ENCODE results near the gene PDE1C. TPM values are rescaled to one million over a fixed set of nuclear protein-coding genes. Genes with fewer than 3 reads are reported as not detected.

PDE1C gene
- total and polyA plus RNA-seq, 2 of the 4 experiments (the other 2 are of a cell fraction): 14.2 to 61.5 TPM

GRCh38 chr7:32088451-32088881 lies 18.3 kb upstream of the PDE1C start:
- Histone ChIP-seq H3K79me1 (ENCODE audit: low read depth in 1 of 2, low read length in 2 of 2) (no peaks in the 10 kb centered on the region), H3K9ac (ENCODE audit: low read depth, low read length) (no peak overlapping the region), H3K36me3 (ENCODE audit: control insufficient read depth, insufficient read depth, low read length) (no peaks in the 10 kb centered on the region), H3K27me3 (ENCODE audit: control insufficient read depth, insufficient read depth, low read length) (no peaks in the 10 kb centered on the region), H3K4me2 (ENCODE audit: low read depth, low read length) (no peak overlapping the region), H2BK5ac (ENCODE audit: low read depth, low read length, poor library complexity, severe bottlenecking) (no peak overlapping the region), H2BK20ac (ENCODE audit: low read depth, low read length) (no peak overlapping the region), H3K18ac (ENCODE audit: low read depth, low read length) (no peak overlapping the region), H4K8ac (ENCODE audit: low read depth in 2 of 2, low read length in 2 of 2) (no peak overlapping the region), H3K27ac (ENCODE audit: insufficient read depth, low read length) (no peak overlapping the region), H2BK120ac (ENCODE audit: low read depth, low read length) (no peak overlapping the region), H2BK15ac (ENCODE audit: low read depth, low read length) (no peak overlapping the region), H3K23ac (ENCODE audit: low read depth, low read length) (no peak overlapping the region), H3K4me3 (ENCODE audit: insufficient read depth, low read depth, low read length) (no peak overlapping the region), H2AFZ (replicated peaks; ENCODE audit: low read length, poor library complexity) (no peak overlapping the region), H3K9me1 (ENCODE audit: insufficient read depth, low read length) (no peaks in the 10 kb centered on the region), H4K5ac (ENCODE audit: low read depth, low read length) (no peak overlapping the region), H3K9me3 (ENCODE audit: control insufficient read depth, insufficient read depth, low read length) (peaks cover 2% of the 10 kb centered on the region; the same call in 1 of the 2 replicates), H2AK5ac (ENCODE audit: low read depth, low read length) (no peak overlapping the region), H3K56ac (ENCODE audit: extremely low read depth, insufficient read depth, low read length) (no peak overlapping the region), H4K20me1 (ENCODE audit: insufficient read depth, low read length) (no peaks in the 10 kb centered on the region), H2AK9ac (replicated peaks; ENCODE audit: low read depth, low read length, poor library complexity) (no peak overlapping the region), H3K14ac (replicated peaks; ENCODE audit: low read depth, low read length) (no peak overlapping the region), H3K4ac (ENCODE audit: low read depth, low read length) (no peak overlapping the region), H3K4me1 (ENCODE audit: control insufficient read depth, insufficient read depth, low read length) (peaks cover 10% of the 10 kb centered on the region), H4K91ac (ENCODE audit: insufficient read depth, low read depth, low read length) (no peak overlapping the region)
- ATAC-seq (ENCODE audit: low read depth): no peak
- BruUV-seq (replicated peaks): no TSS peak
- 17% methylated on average over 2 of the region's 18 CpGs; no CpG with 5 or more reads in 1 of the 2 experiments for WGBS, 2 experiments (ENCODE audit: extremely low coverage in 2 of 2, insufficient read length in 1 of 2)
- no peak for DNase-seq
- ChIA-PET CTCF (no interaction called here), POLR2A (ENCODE audit: unreplicated experiment) (no interaction called here)
- TF ChIP-seq MXI1 (IDR thresholded peaks at IDR 0.05; ENCODE audit: borderline replicate concordance, low read depth, low read length) (no peak), CTCF (conservative IDR thresholded peaks at IDR 0.05; ENCODE audit: low read depth, low read length) (no peak), FOS (IDR thresholded peaks at IDR 0.05; ENCODE audit: low read depth, low read length) (no peak), NFE2L2 (IDR thresholded peaks at IDR 0.05; ENCODE audit: low read depth, low read length) (no peak), RAD21 (IDR thresholded peaks at IDR 0.05; ENCODE audit: low read length) (no peak), ELK1 (IDR thresholded peaks at IDR 0.05; ENCODE audit: borderline replicate concordance, low read depth, low read length) (no peak), MAZ (IDR thresholded peaks at IDR 0.05; ENCODE audit: borderline replicate concordance, low read depth, low read length) (no peak), MAFK (IDR thresholded peaks at IDR 0.05; ENCODE audit: low read depth, low read length) (no peak), BHLHE40 (IDR thresholded peaks at IDR 0.05; ENCODE audit: low read depth, low read length) (no peak), POLR2A (IDR thresholded peaks at IDR 0.05; ENCODE audit: low read depth, low read length) (no peak)
- dilution Hi-C loops (cut with HindIII; ENCODE audit: low sequenced_read_pairs, unreplicated experiment): no loop called here
- intact Hi-C loops (cut with micrococcal nuclease): no loop called here
- in situ Hi-C loops (cut with MboI; ENCODE audit: low sequenced_read_pairs): no loop called here

Data from IMR-90 (cell line).